Activated CD8-positive, alpha-beta memory T cell treated with anti-CD3 and anti-CD28 coated beads, Interleukin-2, amount 50 U/mL, for 24 hours (primary cell): Measurements from ENCODE around the gene ASPSCR1.

Experiments used
- DNase-seq: peaks from one replicate; pipeline ENCODE4 v3.0.0-alpha.2; 2020; ENCODE audit errors: extremely low read depth

ASPSCR1 gene

GRCh38 chr17:82012640-82013295, 35.3 kb downstream of the ASPSCR1 start:
- DNase-seq, result no peak

- DNase-seq, result no peak
Measured at GRCh38 chr17:82013341-82013740, 35.9 kb downstream of the ASPSCR1 start.

- DNase-seq, result no peak
Measured at GRCh38 chr17:82013772-82014321, 36.4 kb downstream of the ASPSCR1 start.

- no peak for DNase-seq
Measured at GRCh38 chr17:82014432-82014831, 37.0 kb downstream of the ASPSCR1 start.

- no peak for DNase-seq
Measured at GRCh38 chr17:82014971-82015310, 37.5 kb downstream of the ASPSCR1 start.

- DNase-seq, result no peak
Measured at GRCh38 chr17:82015311-82015971, 38.0 kb downstream of the ASPSCR1 start.

GRCh38 chr17:82016061-82016874, 38.8 kb downstream of the ASPSCR1 start:
- no peak for DNase-seq

- DNase-seq, result no peak
Measured at GRCh38 chr17:82016875-82017459, 39.5 kb downstream of the ASPSCR1 start.

- no peak for DNase-seq
Measured at GRCh38 chr17:82017612-82018151, 40.3 kb downstream of the ASPSCR1 start.

GRCh38 chr17:82018152-82018988, 40.9 kb downstream of the ASPSCR1 start:
- no peak for DNase-seq

- DNase-seq, result no peak
Measured at GRCh38 chr17:82018989-82019689, 41.7 kb downstream of the ASPSCR1 start.

- no peak for DNase-seq
Measured at GRCh38 chr17:82019690-82020571, 42.5 kb downstream of the ASPSCR1 start.

GRCh38 chr17:82020572-82021106, 43.2 kb downstream of the ASPSCR1 start:
- DNase-seq, result no peak

- no peak for DNase-seq
Measured at GRCh38 chr17:82021107-82021899, 43.9 kb downstream of the ASPSCR1 start.

GRCh38 chr17:82021900-82022309, 44.5 kb downstream of the ASPSCR1 start:
- no peak for DNase-seq

GRCh38 chr17:82022310-82022980, 45.0 kb downstream of the ASPSCR1 start, which contains the start of gene CENPX:
Gene CENPX, minus strand, starts transcription at chr17:82022878. Its CDS starts 17 bp downstream, at chr17:82022861.
- no peak for DNase-seq

- peak; percentile 98 for DNase-seq
Measured at GRCh38 chr17:82022981-82023446, 45.6 kb downstream of the ASPSCR1 start, which contains the start of gene LRRC45. Gene LRRC45, plus strand, starts transcription at chr17:82023305. Its CDS starts 339 bp downstream, at chr17:82023644.
